ENCODE measurements around the gene COA7.

COA7 gene

DNA sequence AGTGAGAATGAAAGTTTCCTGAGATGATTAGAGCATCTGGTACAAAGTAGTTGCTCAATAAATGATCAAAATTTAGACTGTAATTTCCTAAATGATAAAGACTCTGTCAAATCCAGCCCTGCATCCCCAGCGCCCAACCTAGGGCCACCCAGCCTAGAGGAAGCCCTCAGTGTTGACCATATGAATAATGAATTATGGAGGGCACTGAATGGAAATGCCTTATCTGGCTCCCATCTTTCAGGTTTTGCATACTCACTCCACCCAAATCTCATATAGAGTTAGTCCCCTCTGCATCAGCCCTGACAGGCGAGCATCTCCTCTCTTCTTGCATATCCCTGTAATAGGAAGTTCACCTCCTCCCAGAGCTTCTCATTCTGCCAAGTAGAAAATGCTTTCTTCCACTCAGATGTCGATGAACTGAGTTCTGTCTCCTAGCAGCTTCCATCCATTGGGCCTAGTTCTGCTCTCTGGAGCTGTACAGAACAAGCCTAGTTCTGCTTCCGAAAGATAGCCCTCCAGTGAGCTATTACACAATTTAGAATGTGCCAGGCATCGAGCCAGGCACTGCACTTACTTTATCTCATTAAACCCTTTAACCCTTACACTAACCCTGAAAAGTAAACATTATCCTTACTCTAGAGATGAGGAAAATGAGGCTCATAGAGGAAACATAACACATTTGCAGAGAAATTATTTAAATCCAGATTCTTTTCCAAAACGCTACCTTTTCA, 20.9 kb downstream of the COA7 start:
- Histone ChIP-seq H3K36me3 (ENCODE audit: control insufficient read depth, insufficient read depth, low read length) (no peaks in the 10 kb centered on the region), H3K4me3 (ENCODE audit: low read length) (no peak overlapping the region), H3K4me1 (ENCODE audit: control insufficient read depth, insufficient read depth, low read length) (peaks cover 4% of the 10 kb centered on the region), H3K9ac (ENCODE audit: low read length) (no peak overlapping the region), H3K9me3 (ENCODE audit: control insufficient read depth, low read length) (no peaks in the 10 kb centered on the region), H3K27me3 (ENCODE audit: control insufficient read depth, insufficient read depth, low read length) (no peaks in the 10 kb centered on the region)

DNA sequence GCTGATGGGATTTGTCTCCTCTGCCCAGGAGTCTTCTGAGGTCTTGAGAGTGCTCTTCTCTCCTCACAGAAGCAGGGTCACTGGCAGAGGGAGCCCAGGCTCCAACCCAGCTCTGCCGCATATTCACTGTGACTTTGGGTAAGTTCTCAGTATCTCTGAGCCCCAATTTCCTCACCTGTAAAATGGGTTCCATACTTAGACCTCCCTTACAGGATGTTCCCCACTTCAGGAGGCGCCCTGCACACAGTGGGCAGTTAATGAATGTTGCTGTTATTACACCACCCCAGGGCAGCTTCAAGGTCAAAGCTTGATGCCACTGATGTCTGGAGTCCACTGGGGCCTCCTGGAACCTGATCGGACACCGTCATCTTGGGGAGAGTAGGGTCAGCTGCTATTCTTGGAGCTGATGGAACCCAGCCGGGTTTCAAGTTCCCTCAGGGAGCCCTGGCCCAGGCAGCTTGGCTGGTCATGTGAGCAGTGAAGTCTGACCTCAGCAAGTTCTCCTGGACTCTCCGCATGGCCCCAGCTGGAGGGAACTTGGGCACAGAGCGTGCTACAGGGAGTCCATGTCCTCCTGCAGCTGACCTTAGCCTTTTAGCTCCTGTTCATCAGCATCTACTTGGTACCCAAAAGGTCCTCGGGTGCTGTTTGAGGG, 21.8 kb downstream of the COA7 start:
- Histone ChIP-seq H3K36me3 (ENCODE audit: control insufficient read depth, insufficient read depth, low read length) (no peaks in the 10 kb centered on the region), H3K9ac (ENCODE audit: low read length) (no peak overlapping the region), H3K4me1 (ENCODE audit: control insufficient read depth, insufficient read depth, low read length) (peaks cover 4% of the 10 kb centered on the region), H3K9me3 (ENCODE audit: control insufficient read depth, low read length) (no peaks in the 10 kb centered on the region), H3K4me3 (ENCODE audit: low read length) (no peak overlapping the region), H3K27me3 (ENCODE audit: control insufficient read depth, insufficient read depth, low read length) (no peaks in the 10 kb centered on the region)

- Histone ChIP-seq H3K9me3 (ENCODE audit: control insufficient read depth, low read length) (no peaks in the 10 kb centered on the region), H3K9ac (ENCODE audit: low read length) (no peak overlapping the region), H3K36me3 (ENCODE audit: control insufficient read depth, insufficient read depth, low read length) (no peaks in the 10 kb centered on the region), H3K4me1 (ENCODE audit: control insufficient read depth, insufficient read depth, low read length) (peaks cover 4% of the 10 kb centered on the region), H3K4me3 (ENCODE audit: low read length) (no peak overlapping the region), H3K27me3 (ENCODE audit: control insufficient read depth, insufficient read depth, low read length) (no peaks in the 10 kb centered on the region)
These were observed 23.4 kb downstream of the COA7 start for GRCh38 chr1:52674497-52675384.

- no peak overlapping the region for H3K4me3 ChIP-seq (ENCODE audit: low read length)
- no peaks in the 10 kb centered on the region for H3K36me3 ChIP-seq (ENCODE audit: control insufficient read depth, insufficient read depth, low read length)
- no peak overlapping the region for H3K9ac ChIP-seq (ENCODE audit: low read length)
- H3K27me3 ChIP-seq (ENCODE audit: control insufficient read depth, insufficient read depth, low read length), result no peaks in the 10 kb centered on the region
- H3K4me1 ChIP-seq (ENCODE audit: control insufficient read depth, insufficient read depth, low read length), result peaks cover 4% of the 10 kb centered on the region
- H3K9me3 ChIP-seq (ENCODE audit: control insufficient read depth, low read length), result no peaks in the 10 kb centered on the region
These were observed 24.6 kb downstream of the COA7 start for GRCh38 chr1:52673513-52673912.

DNA sequence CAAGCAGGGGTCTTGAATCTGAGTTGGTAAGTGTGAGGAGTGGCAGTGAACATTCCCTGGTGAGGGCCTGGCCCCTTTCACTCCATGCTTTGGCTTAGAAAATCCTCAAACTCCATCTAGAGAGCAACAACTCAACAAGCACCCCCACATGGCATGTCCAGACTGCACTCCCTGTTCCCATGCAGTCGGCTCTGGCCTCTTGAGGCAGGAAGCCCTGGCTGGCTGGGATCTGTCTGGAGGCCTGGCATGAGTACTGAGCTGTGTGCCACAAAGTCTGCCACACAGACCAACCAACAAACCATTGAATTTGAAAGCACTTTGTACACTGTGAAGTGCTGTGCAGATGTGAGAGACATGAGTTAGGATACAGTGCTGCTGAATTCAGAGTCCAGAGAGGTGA, 25.2 kb downstream of the COA7 start:
- Histone ChIP-seq H3K9me3 (ENCODE audit: control insufficient read depth, low read length) (no peaks in the 10 kb centered on the region), H3K36me3 (ENCODE audit: control insufficient read depth, insufficient read depth, low read length) (no peaks in the 10 kb centered on the region), H3K27me3 (ENCODE audit: control insufficient read depth, insufficient read depth, low read length) (no peaks in the 10 kb centered on the region), H3K4me3 (ENCODE audit: low read length) (no peak overlapping the region), H3K9ac (ENCODE audit: low read length) (no peak overlapping the region), H3K4me1 (ENCODE audit: control insufficient read depth, insufficient read depth, low read length) (peaks cover 4% of the 10 kb centered on the region)

GRCh38 chr1:52670604-52671003, 27.5 kb downstream of the COA7 start:
- H3K9ac ChIP-seq (ENCODE audit: low read length), result no peak overlapping the region
- H3K9me3 ChIP-seq (ENCODE audit: control insufficient read depth, low read length), result no peaks in the 10 kb centered on the region
- no peaks in the 10 kb centered on the region for H3K4me1 ChIP-seq (ENCODE audit: control insufficient read depth, insufficient read depth, low read length)
- no peaks in the 10 kb centered on the region for H3K36me3 ChIP-seq (ENCODE audit: control insufficient read depth, insufficient read depth, low read length)
- H3K4me3 ChIP-seq (ENCODE audit: low read length), result no peak overlapping the region
- H3K27me3 ChIP-seq (ENCODE audit: control insufficient read depth, insufficient read depth, low read length), result no peaks in the 10 kb centered on the region

DNA sequence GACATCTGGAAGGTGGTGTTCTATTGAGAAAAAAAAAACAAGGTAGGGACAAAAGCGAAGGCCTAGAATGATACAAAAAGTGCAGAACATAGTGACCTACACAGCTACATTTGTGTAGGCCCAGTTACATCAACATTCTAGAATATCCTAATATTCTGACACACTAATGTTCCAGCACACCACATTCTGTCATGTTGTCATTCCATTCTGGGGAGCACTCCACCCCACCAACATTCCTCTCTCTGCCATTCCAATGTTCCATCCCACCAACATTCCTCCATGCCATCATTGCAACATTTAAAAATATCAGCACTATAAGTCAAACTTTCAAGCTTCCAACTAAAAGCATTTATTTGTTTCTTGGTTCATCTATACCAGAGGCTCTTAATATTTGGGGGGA, 28.5 kb downstream of the COA7 start:
- no peaks in the 10 kb centered on the region for H3K27me3 ChIP-seq (ENCODE audit: control insufficient read depth, insufficient read depth, low read length)
- H3K4me3 ChIP-seq (ENCODE audit: low read length), result no peak overlapping the region
- H3K4me1 ChIP-seq (ENCODE audit: control insufficient read depth, insufficient read depth, low read length), result no peaks in the 10 kb centered on the region
- H3K36me3 ChIP-seq (ENCODE audit: control insufficient read depth, insufficient read depth, low read length), result no peaks in the 10 kb centered on the region
- no peak overlapping the region for H3K9ac ChIP-seq (ENCODE audit: low read length)
- H3K9me3 ChIP-seq (ENCODE audit: control insufficient read depth, low read length), result no peaks in the 10 kb centered on the region

DNA sequence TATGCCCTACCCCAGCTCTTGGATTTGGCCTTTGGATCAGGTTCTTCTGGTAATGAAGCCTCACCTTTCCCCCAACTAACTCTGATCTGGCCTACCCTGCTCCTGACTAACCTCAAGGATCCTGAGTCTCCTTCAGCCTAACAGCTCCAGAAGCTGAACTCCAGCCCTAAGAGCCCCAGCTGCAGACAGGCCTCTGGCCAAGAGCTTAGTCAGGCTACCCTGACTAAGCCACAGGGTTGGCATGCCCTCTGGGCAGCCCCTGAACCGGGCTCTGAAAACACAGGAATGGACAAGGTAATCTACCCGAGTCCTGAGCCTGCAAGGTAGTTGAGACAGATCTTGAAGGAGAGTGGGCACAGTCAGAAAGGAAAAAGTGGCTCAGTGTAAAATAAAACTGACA, 29.4 kb downstream of the COA7 start:
- Histone ChIP-seq H3K27me3 (ENCODE audit: control insufficient read depth, insufficient read depth, low read length) (no peaks in the 10 kb centered on the region), H3K9ac (ENCODE audit: low read length) (no peak overlapping the region), H3K9me3 (ENCODE audit: control insufficient read depth, low read length) (no peaks in the 10 kb centered on the region), H3K36me3 (ENCODE audit: control insufficient read depth, insufficient read depth, low read length) (no peaks in the 10 kb centered on the region), H3K4me1 (ENCODE audit: control insufficient read depth, insufficient read depth, low read length) (no peaks in the 10 kb centered on the region), H3K4me3 (ENCODE audit: low read length) (no peak overlapping the region)

DNA sequence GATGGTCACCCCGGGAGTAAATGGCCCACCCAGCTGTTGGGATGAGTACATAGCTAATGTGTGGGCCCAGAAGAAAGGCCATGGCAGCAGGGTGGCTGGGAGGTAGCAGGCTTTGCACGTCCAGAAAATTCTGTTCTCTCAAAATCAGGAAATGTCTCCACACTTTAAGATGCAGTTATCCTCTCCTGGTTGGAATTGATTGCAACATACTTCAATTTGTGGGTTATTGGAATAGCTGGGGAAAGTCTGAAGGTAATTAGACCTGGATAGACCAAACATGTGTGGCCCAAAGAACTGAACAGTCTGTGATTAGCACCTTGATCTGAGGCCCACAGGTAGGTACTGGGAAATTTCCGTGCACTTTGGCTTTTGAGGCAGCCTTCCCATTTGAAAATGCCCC, 30.2 kb downstream of the COA7 start:
- no peaks in the 10 kb centered on the region for H3K36me3 ChIP-seq (ENCODE audit: control insufficient read depth, insufficient read depth, low read length)
- no peaks in the 10 kb centered on the region for H3K9me3 ChIP-seq (ENCODE audit: control insufficient read depth, low read length)
- no peak overlapping the region for H3K9ac ChIP-seq (ENCODE audit: low read length)
- H3K27me3 ChIP-seq (ENCODE audit: control insufficient read depth, insufficient read depth, low read length), result no peaks in the 10 kb centered on the region
- H3K4me3 ChIP-seq (ENCODE audit: low read length), result no peak overlapping the region
- H3K4me1 ChIP-seq (ENCODE audit: control insufficient read depth, insufficient read depth, low read length), result peaks cover 1% of the 10 kb centered on the region

GRCh38 chr1:52667290-52667689, 30.9 kb downstream of the COA7 start:
- Histone ChIP-seq H3K4me3 (ENCODE audit: low read length) (no peak overlapping the region), H3K27me3 (ENCODE audit: control insufficient read depth, insufficient read depth, low read length) (no peaks in the 10 kb centered on the region), H3K9me3 (ENCODE audit: control insufficient read depth, low read length) (no peaks in the 10 kb centered on the region), H3K4me1 (ENCODE audit: control insufficient read depth, insufficient read depth, low read length) (peaks cover 4% of the 10 kb centered on the region), H3K9ac (ENCODE audit: low read length) (no peak overlapping the region), H3K36me3 (ENCODE audit: control insufficient read depth, insufficient read depth, low read length) (no peaks in the 10 kb centered on the region)

DNA sequence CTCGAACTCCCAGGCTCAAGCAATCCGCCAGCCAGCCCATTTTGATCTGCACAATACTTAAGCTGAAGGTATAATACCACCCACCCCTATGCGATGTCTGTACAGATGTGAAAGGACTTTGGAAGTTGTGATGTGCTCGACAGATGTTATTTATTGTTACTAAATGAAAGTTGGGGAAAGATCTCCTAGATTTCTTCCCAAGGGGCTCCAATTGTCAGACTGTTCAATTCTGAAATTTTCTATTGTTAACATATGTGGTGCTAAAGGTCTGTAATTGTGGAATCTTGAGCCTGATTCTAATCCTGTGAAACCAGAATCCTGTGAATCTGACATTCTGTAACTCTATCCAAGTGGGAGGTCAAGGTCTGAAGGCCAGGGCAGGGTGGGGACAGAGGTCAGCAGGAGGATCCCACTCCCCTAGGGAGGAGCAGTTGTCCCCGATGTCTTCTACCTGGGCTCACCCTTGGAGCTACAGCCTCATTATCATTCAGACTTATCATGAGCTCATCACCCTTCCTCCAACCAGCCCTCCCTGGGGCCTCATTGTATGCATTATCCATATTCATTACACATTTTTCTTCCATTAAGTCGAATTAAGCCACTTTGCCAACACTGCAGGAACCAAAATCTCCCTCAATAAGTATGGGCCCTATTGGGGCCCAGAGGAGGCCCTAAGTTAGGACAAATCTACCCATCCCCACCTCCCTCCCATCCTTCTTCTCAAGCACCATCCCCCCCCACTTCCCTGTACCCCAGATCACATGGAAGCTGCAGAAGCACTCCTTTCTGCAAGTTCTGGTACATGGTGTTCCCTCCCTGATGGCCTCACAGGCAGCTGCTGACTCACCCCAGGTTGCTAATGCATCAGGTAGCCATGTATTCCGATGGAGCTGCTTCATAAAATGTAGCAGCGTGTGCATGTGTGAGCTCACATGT, 32.9 kb downstream of the COA7 start:
- no peak overlapping the region for H3K4me3 ChIP-seq (ENCODE audit: low read length)
- H3K36me3 ChIP-seq (ENCODE audit: control insufficient read depth, insufficient read depth, low read length), result no peaks in the 10 kb centered on the region
- no peak overlapping the region for H3K9ac ChIP-seq (ENCODE audit: low read length)
- H3K4me1 ChIP-seq (ENCODE audit: control insufficient read depth, insufficient read depth, low read length), result peaks cover 4% of the 10 kb centered on the region
- no peaks in the 10 kb centered on the region for H3K9me3 ChIP-seq (ENCODE audit: control insufficient read depth, low read length)
- H3K27me3 ChIP-seq (ENCODE audit: control insufficient read depth, insufficient read depth, low read length), result no peaks in the 10 kb centered on the region
